ENCODE measurements around the gene TPM4.

Gene TPM4

DNA sequence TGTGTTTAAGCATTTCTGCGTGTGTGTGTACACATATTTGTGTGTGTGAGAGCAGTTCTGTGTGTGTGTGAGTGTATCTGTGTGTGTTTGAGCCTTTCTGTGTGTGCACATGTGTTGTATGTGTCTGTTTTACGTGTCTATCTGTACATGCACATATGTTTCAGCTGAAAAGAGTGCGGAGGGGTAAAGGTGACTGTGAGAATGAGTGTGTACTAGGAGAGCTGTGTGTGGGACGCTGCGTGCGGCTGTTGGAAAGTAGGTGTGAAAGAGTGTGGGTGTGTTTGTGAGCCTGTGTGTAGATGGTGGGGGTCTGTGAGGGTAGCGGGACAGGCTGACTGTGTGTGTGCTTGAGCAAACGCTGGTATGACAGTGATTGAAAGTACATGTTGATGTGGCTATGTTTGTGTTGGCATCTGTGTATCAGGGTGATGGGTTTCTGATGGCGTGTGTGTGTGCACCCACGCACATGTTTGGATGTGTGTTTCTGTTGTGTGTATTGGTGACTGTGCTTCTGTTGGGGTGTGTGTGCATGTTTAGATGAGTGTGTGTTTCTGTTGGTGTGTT, 7.5 kb upstream of the TPM4 start:
- ChIA-PET POLR2A (no interaction called here), CTCF (no interaction called here)
- TF ChIP-seq, protein P1, sequence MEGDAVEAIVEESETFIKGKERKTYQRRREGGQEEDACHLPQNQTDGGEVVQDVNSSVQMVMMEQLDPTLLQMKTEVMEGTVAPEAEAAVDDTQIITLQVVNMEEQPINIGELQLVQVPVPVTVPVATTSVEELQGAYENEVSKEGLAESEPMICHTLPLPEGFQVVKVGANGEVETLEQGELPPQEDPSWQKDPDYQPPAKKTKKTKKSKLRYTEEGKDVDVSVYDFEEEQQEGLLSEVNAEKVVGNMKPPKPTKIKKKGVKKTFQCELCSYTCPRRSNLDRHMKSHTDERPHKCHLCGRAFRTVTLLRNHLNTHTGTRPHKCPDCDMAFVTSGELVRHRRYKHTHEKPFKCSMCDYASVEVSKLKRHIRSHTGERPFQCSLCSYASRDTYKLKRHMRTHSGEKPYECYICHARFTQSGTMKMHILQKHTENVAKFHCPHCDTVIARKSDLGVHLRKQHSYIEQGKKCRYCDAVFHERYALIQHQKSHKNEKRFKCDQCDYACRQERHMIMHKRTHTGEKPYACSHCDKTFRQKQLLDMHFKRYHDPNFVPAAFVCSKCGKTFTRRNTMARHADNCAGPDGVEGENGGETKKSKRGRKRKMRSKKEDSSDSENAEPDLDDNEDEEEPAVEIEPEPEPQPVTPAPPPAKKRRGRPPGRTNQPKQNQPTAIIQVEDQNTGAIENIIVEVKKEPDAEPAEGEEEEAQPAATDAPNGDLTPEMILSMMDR (IDR thresholded peaks at IDR 0.05; ENCODE audit: control extremely low read depth, extremely low read depth, low read depth, missing control alignments) = no peak

DNA sequence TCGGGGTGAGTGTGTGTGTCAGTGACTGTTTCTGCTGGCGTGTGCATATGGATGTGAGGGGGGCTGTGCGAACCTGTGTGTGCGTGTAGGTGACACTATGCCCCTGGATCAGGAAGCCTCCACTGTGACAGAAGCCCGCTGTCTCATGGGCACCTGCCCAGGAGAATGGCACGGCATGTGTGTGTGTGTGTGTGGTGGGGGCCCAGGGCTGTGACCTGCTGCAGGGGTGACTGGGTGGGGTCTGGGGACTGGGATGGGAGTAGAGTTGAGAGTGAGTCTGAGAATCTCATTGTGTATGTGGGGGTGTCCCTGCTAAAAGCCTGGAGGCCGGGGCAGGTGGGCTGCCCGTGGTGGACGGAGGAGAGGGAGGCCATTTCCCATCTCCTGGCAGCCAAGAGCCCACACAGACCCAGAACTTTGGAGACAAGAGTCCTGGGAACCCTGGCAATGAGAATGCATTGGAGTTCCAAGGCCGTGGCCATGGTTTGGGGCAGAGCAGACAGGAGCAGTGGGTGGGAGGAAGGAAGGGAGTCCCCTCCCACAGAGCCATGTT, 6.4 kb upstream of the TPM4 start:
- CTCF ChIA-PET = interaction anchor here (0.9 to 8.3 kb wide), 7 partner anchors 7 to 115 kb away, joined by 3 to 69 read pairs (median 4); partner anchors contain the start of gene FAM32A
- DNase-seq (ENCODE audit: extremely low spot score) = no peak
- TF ChIP-seq, protein P1 (IDR thresholded peaks at IDR 0.05; ENCODE audit: control extremely low read depth, extremely low read depth, low read depth, missing control alignments) = no peak
- POLR2A ChIA-PET = interaction anchor here (1.1 kb wide), 1 partner anchor 116 kb away, joined by 3 read pairs; the partner anchor contains the start of gene FAM32A

More for the DNA sequence above, 7.5 kb upstream of the TPM4 start:
- no peak for DNase-seq (ENCODE audit: extremely low spot score)

DNA sequence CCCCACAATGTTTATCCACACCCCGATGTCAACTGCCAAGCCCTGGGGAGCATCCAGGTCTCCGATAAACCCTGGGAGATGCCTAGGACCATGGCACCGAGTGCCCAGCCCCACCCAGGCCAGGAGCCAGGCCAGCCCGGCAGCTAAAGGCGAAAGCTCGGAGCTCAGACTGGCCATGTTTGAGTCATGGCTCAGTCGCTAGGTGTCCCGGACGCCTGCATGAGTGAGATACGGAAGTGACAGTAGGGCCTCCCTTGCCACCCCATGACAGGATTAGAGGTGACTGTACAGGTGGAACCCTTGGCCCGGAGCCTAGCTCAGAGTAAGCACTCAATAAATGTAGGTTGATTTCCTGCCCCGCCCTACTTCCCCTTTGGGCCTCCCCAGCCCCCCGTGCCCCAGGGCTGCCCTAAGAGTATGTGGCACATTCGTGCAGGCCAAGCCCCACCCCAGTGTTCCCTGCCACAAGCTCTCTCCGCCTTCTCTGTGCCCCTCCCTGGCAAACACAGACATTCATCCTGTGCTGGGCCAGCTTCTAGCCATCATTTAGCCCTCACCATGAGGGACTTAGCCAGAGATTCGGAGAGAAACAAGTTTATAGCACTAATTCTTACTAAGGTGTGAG, 5.8 kb upstream of the TPM4 start:
- ChIA-PET POLR2A (interaction anchor here (1.1 kb wide), 1 partner anchor 115 kb away, joined by 3 read pairs; the partner anchor contains the start of gene FAM32A), CTCF (interaction anchor here (0.6 to 8.3 kb wide), 8 partner anchors 8 to 115 kb away, joined by 3 to 69 read pairs (median 4); partner anchors contain the start of gene FAM32A)
- TF ChIP-seq, protein P1 (IDR thresholded peaks at IDR 0.05; ENCODE audit: control extremely low read depth, extremely low read depth, low read depth, missing control alignments) = no peak
- peak; percentile 82 for DNase-seq (ENCODE audit: extremely low spot score)

DNA sequence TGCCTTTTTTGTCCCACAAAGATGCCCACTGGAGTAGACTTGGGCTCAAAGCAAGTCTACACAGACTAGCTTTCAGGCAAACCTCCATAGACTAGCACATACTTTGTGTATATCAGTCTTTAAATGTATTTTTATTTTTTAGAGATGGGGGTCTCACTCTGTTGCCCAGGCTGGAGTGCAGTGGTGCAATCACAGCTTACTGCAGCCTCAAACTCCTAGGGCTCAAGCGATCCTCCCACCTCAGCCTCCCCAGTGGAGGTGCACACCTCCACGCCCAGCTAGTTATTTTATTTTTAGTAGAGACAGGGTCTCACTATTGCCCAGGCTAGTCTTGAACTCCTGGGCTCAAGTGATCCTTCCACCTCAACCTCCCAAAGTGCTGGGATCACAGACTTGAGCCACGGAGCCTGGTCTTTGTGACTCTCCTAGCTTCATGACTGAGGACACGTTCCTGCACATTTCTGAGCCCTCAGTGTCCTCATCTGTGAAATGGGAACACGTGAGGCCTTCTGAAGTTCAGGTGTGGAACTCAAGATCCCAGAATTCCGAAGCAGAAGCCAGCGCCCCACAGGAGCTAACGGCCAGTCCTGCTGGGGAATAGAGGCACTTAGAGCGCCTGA, 5.1 kb upstream of the TPM4 start:
- no peak for DNase-seq (ENCODE audit: extremely low spot score)
- ChIA-PET CTCF (interaction anchor here (1.2 to 8.3 kb wide), 7 partner anchors 9 to 114 kb away, joined by 3 to 69 read pairs (median 3); partner anchors contain the start of gene FAM32A), POLR2A (interaction anchor here (1.1 kb wide), 1 partner anchor 114 kb away, joined by 3 read pairs; the partner anchor contains the start of gene FAM32A)
- TF ChIP-seq, protein P1 (IDR thresholded peaks at IDR 0.05; ENCODE audit: control extremely low read depth, extremely low read depth, low read depth, missing control alignments) = no peak

DNA sequence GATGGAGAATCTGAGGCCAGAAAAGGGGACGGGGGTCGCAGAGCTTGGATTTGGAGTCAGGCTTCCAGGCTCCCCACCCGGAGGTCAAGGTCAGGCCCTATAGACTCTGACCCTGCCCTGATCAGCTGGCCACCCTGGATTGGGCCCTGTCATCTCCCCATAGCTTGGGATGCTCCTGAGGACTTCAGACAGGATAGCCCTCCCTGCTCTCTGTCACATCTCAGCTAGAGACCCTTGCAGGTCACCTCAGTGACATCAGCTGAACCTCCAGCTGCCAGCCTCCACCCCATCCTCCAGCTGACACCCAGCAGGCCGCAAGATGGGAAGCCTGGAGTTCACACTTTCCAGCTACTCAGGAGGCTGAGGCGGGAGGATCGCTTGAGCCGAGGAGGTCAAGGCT, 2.8 kb upstream of the TPM4 start:
- no peak for DNase-seq (ENCODE audit: extremely low spot score)
- TF ChIP-seq, protein P1 (IDR thresholded peaks at IDR 0.05; ENCODE audit: control extremely low read depth, extremely low read depth, low read depth, missing control alignments) = no peak
- CTCF ChIA-PET = interaction anchor here (0.9 to 8.3 kb wide), 5 partner anchors 11 to 38 kb away, joined by 3 to 69 read pairs (median 4); no protein-coding TSS in a partner anchor
- POLR2A ChIA-PET = interaction anchor here (0.7 to 1.0 kb wide), 2 partner anchors 61 to 70 kb away, joined by 3 to 7 read pairs; partner anchors contain the start of gene HSH2D

DNA sequence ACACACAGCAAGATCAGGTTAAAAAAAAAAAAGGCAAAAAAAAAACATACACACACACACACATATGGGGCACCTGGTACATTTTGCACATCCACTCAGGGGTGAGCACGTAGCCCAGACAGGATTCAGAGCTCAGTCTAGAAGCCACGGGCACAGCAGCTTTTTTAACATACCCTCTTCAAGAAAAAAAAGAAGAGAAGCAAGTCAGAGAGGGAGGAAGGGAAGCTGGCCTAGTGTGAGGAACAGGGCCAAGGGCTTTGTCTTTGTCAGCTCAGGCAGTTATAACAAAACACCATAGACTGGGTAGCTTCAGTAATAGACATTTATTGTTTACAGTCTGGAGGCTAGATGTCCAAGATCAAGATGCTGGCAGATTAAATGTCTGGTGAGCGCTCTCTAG, 2.3 kb upstream of the TPM4 start:
- ChIA-PET POLR2A (interaction anchor here (0.7 to 1.0 kb wide), 2 partner anchors 60 to 70 kb away, joined by 3 to 7 read pairs; partner anchors contain the start of gene HSH2D), CTCF (interaction anchor here (0.9 to 8.3 kb wide), 4 partner anchors 11 to 32 kb away, joined by 3 to 69 read pairs (median 6); no protein-coding TSS in a partner anchor)
- no peak for DNase-seq (ENCODE audit: extremely low spot score)
- TF ChIP-seq, protein P1 (IDR thresholded peaks at IDR 0.05; ENCODE audit: control extremely low read depth, extremely low read depth, low read depth, missing control alignments) = no peak
